Esophagus squamous epithelium (tissue), 5 donors: ENCODE data around the gene CLTCL1. TPM values are rescaled to one million over a fixed set of nuclear protein-coding genes. Genes with fewer than 3 reads are reported as not detected.

Experiments
- DNase-seq: peaks from one replicate; lab custom pipeline; 2025; lab: John Stamatoyannopoulos, UW
- H3K27ac ChIP-seq, 4 donors: fragments of 200-600 bp; sonication (generic); one replicate each; pipeline ENCODE4 v1.5.1; 2016 to 2019; ENCODE audit warnings: mild to moderate bottlenecking in 1 of 4
- H3K27me3 ChIP-seq, 4 donors: fragments of 200-600 bp; sonication (generic); 1 replicate in 3 of 4; 2 replicates in 1 of 4; pipeline versions ENCODE4 v1.5.1 to v1.6.0; 2017 to 2021; ENCODE audit warnings: antibody characterized with exemption in 1 of 4
- H3K36me3 ChIP-seq, 3 donors: fragments of 200-600 bp; sonication (generic); one replicate each; pipeline ENCODE4 v1.5.1; 2016 to 2019
- H3K4me1 ChIP-seq, 3 donors: fragments of 200-600 bp; sonication (generic); one replicate each; pipeline ENCODE4 v1.5.1; 2017 to 2019
- H3K4me3 ChIP-seq, 4 donors: fragments of 200-600 bp; sonication (generic); 1 replicate in 3 of 4; 2 replicates in 1 of 4; pipeline ENCODE4 v1.5.1; 2016 to 2019; ENCODE audit warnings: mild to moderate bottlenecking in 2 of 4, moderate library complexity in 1 of 4
- H3K9me3 ChIP-seq, 3 donors: fragments of 200-600 bp; sonication (generic); one replicate each; pipeline ENCODE4 v1.5.1; 2016 to 2019
- CTCF ChIP-seq, 6 experiments: fragments of 450-650 bp in 4 of 6; fragments of 200-600 bp in 2 of 6; sonication (generic) in 2 of 6; IDR thresholded peaks; one replicate each; pipeline ENCODE4 v1.5.1; 2016 to 2019; ENCODE audit warnings: antibody characterized with exemption in 6 of 6, mild to moderate bottlenecking in 4 of 6, moderate library complexity in 4 of 6
- POLR2A ChIP-seq, 4 donors: fragments of 450-650 bp; IDR thresholded peaks; one replicate each; pipeline ENCODE4 v1.6.1; 2017; ENCODE audit warnings: antibody characterized with exemption in 4 of 4, mild to moderate bottlenecking in 4 of 4, moderate library complexity in 3 of 4
- WGBS, 2 donors: methylation state at CpG; one replicate each; pipeline ENCODE4 v1.1.5; 2018; 5-methylcytosine and 5-hydroxymethylcytosine counted together
- intact Hi-C: fragments of 100-400 bp; cut with DNase I; formaldehyde crosslinking; loops from one replicate; pipeline ENCODE4 v1.15.0; 2022
- total RNA-seq, 4 donors: library from RNA; depleted of rRNA; stranded (reverse); fragments of >200 nt; gene quantifications; one replicate each; pipeline ENCODE4 v1.1.0, GENCODE V29; 2016
- donor health status: DM: yes; HTN: yes; CAD: no.

The CLTCL1 gene
- total RNA-seq, 4 donors from 2014 or later: 3.0 to 7.7 (median 5.1) TPM

- no peak for DNase-seq
- peaks cover 0 to 73% (median 3%) of the 10 kb centered on the region in 3 donors for H3K36me3 ChIP-seq
- TF ChIP-seq POLR2A (IDR thresholded peaks at IDR 0.05) (no peak), CTCF (IDR thresholded peaks at IDR 0.05) (no peak)
- intact Hi-C loops: no loop called here
- WGBS, 2 donors: 22 to 32% methylated on average over 2 of the region's 2 CpGs
- H3K27me3 ChIP-seq: no peaks in the 10 kb centered on the region
- H3K9me3 ChIP-seq: no peaks in the 10 kb centered on the region
- no peak overlapping the region for H3K4me3 ChIP-seq
- H3K27ac ChIP-seq: no peak overlapping the region
- no peaks in the 10 kb centered on the region for H3K4me1 ChIP-seq
Measured at GRCh38 chr22:19232623-19233022, 58.9 kb downstream of the CLTCL1 start.

- Histone ChIP-seq H3K4me1 (no peaks in the 10 kb centered on the region), H3K27ac (no peak overlapping the region), H3K27me3 (no peaks in the 10 kb centered on the region), H3K36me3 (peaks cover 0 to 74% (median 3%) of the 10 kb centered on the region in 3 donors), H3K4me3 (no peak overlapping the region), H3K9me3 (no peaks in the 10 kb centered on the region)
- intact Hi-C loops: no loop called here
- no peak for TF ChIP-seq POLR2A (IDR thresholded peaks at IDR 0.05)
- no peak for TF ChIP-seq CTCF (IDR thresholded peaks at IDR 0.05)
- 85 to 90% methylated on average over 3 of the region's 3 CpGs for WGBS, 2 donors
- DNase-seq: no peak
Measured at GRCh38 chr22:19231986-19232385, 59.5 kb downstream of the CLTCL1 start.

- no peak overlapping the region for H3K4me3 ChIP-seq
- no peaks in the 10 kb centered on the region for H3K9me3 ChIP-seq
- intact Hi-C loops: no loop called here
- H3K27ac ChIP-seq: no peak overlapping the region
- no peak for TF ChIP-seq CTCF (IDR thresholded peaks at IDR 0.05)
- TF ChIP-seq POLR2A (IDR thresholded peaks at IDR 0.05): no peak
- no peak for DNase-seq
- 66 to 80% methylated on average over 2 of the region's 2 CpGs for WGBS, 2 donors
- peaks cover 0 to 82% (median 17%) of the 10 kb centered on the region in 3 donors for H3K36me3 ChIP-seq
- H3K4me1 ChIP-seq: no peaks in the 10 kb centered on the region
- H3K27me3 ChIP-seq: no peaks in the 10 kb centered on the region
Measured at GRCh38 chr22:19229600-19229999, 61.9 kb downstream of the CLTCL1 start.

- Histone ChIP-seq H3K27me3 (no peaks in the 10 kb centered on the region), H3K36me3 (peaks cover 0 to 80% (median 17%) of the 10 kb centered on the region in 3 donors), H3K4me3 (no peak overlapping the region), H3K27ac (no peak overlapping the region), H3K4me1 (no peaks in the 10 kb centered on the region), H3K9me3 (no peaks in the 10 kb centered on the region)
- DNase-seq: no peak
- 77 to 90% methylated on average over 4 of the region's 4 CpGs for WGBS, 2 donors
- TF ChIP-seq POLR2A (IDR thresholded peaks at IDR 0.05): no peak
- TF ChIP-seq CTCF (IDR thresholded peaks at IDR 0.05): no peak
- intact Hi-C loops: no loop called here
Measured at GRCh38 chr22:19228179-19228578, 63.3 kb downstream of the CLTCL1 start.

GRCh38 chr22:19226428-19226827 lies 65.1 kb downstream of the CLTCL1 start:
- DNase-seq: no peak
- intact Hi-C loops: no loop called here
- no peak for TF ChIP-seq POLR2A (IDR thresholded peaks at IDR 0.05)
- TF ChIP-seq CTCF (IDR thresholded peaks at IDR 0.05): no peak
- H3K27me3 ChIP-seq: no peaks in the 10 kb centered on the region
- no peaks in the 10 kb centered on the region for H3K9me3 ChIP-seq
- H3K4me1 ChIP-seq: no peaks in the 10 kb centered on the region
- no peak overlapping the region for H3K4me3 ChIP-seq
- no peak overlapping the region for H3K27ac ChIP-seq
- H3K36me3 ChIP-seq: peaks cover 0 to 80% (median 17%) of the 10 kb centered on the region in 3 donors
